T-helper 1 cell (primary cell): ENCODE results near the gene TRUB1.

ENCODE experiments used
- DNase-seq, 5 donors: peaks; one replicate each; pipeline ENCODE4 v3.0.0-alpha.2; 2012 to 2020

TRUB1 gene

GRCh38 chr10:114982989-114983388 lies 45.0 kb downstream of the TRUB1 start:
- no peak for DNase-seq

GRCh38 chr10:114987995-114988394 lies 50.0 kb downstream of the TRUB1 start:
- DNase-seq = no peak

- DNase-seq = no peak
These were observed 52.6 kb downstream of the TRUB1 start for GRCh38 chr10:114990586-114990985.

DNA sequence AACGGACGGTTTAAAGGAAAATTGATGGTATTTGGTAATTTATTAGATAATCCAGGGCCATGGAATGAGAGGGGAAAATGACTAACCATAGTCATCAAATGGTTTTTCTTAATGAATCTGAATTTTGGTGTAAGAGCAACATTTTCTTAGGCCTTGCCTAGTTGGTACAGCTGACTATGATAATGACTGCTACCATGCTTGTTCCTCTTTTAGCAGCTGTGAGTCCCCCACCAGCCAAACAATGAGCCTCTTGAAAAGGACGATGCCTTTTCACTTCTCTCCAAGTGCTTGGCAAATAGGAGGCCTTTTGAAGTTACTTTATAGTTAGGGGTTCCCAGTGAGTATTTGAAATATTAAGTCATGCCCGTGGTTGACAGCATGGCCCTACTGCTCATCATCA lies 53.0 kb downstream of the TRUB1 start:
- DNase-seq = no peak

GRCh38 chr10:114992189-114992775 lies 54.3 kb downstream of the TRUB1 start:
- no peak for DNase-seq

DNA sequence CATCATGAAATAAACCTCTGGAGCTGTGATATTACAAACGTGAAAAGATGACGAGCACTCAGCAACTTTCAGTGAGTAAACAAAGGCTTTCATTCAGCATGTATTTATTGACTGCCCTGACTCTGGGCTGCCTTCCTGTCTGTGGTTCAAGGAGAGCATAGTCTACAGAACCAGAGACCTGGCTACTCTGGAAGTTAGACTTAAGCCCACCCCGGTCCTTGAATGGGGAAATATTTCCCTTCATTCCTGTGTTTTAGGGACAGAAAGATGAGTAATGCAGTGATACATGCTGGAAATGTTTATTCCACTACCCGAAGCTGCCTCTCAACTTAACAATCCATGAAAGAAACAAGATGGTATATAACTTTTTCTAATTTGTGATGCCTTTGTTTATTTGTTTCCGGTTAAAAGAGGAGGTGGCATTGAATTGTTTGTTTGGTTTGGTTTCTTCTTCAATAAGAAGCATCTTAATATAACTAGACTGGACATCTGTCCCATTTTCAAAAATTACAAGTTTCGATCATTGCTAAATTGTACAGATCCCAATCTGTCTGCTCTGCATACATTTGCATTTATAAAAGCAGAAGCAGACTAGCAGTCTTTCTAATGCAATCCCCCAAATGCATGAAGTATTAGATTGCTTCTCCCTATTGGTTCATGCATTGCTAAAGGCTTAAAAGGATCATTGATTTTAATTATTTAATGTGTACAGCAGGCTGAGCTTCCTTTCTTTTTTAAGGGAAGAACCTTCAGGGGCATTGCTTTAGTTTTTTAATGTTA lies 57.7 kb downstream of the TRUB1 start:
- no peak for DNase-seq

DNA sequence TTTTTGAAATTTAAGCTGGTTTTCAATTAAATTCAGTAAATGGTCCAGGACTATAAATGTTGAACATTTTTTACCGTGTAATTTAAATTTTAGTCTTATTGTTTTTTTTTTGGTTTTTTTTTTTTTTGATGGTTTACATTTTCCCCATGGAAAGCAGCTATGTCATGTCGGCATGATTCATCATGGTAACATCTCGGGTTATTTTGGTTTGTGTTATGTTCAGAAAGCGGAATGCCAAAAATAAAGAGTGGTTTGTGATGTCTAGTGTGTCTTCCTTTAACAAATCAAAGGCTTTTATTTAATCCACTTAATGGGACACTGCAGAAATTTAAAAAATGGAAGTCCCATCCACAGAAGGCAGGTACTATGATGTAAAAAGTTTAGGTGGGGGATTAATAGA lies 58.5 kb downstream of the TRUB1 start:
- no peak for DNase-seq

- DNase-seq = no peak
These were observed 61.0 kb downstream of the TRUB1 start for GRCh38 chr10:114998993-114999392.

DNA sequence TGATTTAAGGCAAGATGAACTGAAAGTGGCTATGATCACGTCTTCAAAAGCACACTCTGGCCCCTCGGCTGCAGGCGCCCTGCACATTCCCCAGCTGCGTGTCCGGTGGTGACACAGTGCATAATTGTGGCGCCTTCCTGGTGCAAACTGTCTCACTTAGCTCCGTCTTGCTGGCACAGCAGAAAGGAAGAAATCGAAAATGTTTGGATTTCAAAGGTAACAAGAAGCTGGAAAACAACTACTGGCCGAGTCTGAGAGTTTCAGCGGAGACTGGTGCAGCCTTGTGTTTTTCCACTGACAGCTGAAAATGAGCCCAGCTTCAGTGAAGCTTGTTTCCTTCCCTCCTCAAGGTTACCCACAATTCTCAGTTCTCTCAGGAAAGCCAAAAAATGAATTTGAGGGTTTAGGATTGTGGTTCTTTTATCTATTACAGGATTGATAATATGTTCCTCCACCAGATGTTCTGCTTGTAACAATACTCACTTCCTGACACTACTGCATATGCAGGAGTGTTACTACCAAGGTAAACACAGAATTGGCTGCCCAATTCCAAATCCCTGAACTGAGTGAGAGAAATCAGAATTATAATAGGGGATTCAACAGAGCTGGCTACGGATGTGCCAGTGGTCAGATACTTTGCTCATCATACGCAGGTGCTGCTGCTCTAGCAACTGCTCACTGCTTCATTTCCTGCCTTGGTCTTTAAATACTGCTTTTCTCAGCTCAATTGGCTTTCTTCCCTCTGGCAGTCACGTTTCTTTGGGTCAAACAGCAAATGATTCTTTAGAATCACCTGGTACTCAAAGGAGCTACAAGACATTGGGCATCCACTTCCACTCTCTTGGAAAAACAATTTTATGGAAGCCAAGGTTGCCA lies 63.7 kb downstream of the TRUB1 start:
- no peak for DNase-seq

GRCh38 chr10:115003396-115003795 lies 65.4 kb downstream of the TRUB1 start:
- no peak for DNase-seq

GRCh38 chr10:115004236-115004862 lies 66.4 kb downstream of the TRUB1 start:
- DNase-seq = no peak

DNA sequence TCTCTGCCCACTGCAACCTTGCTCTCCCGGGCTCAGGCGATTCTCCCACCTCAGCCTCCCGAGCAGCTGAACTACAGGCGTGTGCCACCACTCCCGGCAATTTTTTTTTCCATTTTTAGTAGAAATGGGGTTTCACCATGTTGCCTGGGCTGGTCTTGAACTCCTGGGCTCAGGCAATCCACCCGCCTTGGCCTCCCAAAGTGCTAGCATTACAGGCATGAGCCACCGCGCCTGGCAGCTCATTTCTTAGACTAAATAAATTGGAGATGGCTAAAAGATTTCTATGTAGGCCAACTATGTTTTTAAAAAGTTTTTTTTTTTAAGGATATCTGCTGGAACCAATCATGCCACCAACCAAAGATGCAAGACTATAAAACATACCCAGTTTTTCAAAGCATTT lies 67.8 kb downstream of the TRUB1 start:
- no peak for DNase-seq

DNA sequence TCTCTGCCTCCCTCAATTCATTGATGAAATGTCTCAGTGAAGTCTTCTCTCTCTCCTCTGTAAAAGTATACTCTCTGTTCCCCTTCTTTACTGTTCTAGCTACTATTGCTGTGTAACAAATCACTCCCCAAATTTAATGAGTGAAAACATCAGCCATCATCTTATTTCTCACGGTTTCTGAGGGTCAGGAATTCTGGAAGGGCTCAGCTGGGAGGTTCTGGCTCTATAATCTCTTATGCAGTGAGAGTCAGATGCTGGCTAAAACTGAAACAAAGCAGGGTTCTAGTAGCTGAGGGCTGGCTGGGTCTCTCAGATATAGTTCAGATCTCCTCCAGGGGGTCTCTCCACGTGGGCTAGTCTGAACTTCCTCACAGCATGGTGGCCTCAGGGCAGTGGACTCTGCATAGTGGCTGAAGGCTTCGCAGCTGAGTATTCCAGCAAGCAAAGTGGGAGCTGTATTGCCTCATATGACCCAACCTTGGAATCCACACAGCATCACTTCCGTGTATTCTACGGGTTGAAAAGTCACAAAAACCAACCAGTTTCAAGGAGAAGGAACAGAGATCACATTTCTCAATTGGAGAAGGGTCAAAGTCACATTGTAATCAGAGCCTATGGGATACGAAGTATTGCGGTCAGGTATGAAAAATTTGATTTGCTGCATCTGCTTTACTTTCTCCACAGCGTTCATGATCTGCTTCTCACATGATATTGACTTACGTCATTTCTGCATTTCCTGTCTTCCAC lies 80.4 kb downstream of the TRUB1 start:
- no peak for DNase-seq

DNA sequence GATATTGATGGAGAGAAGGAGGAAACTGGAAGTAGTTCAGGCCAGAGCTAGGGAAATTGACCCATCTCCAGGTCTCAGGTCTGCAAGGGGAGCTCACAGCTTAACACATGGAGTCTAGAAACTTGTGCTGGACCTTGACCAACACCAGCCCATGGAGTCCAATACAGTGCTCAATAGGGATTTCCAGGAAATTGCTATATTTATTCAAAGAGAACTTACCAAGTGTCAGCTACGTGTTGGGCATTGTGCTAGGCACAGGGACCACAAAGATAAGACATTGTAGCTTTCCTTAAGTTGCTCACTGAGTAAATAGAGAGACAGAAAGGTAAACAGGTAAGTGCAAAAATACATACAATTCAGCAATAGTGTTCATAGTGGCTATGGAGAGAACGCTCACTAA lies 82.5 kb downstream of the TRUB1 start:
- no peak for DNase-seq

- no peak for DNase-seq
These were observed 84.7 kb downstream of the TRUB1 start for GRCh38 chr10:115022733-115023132.

DNA sequence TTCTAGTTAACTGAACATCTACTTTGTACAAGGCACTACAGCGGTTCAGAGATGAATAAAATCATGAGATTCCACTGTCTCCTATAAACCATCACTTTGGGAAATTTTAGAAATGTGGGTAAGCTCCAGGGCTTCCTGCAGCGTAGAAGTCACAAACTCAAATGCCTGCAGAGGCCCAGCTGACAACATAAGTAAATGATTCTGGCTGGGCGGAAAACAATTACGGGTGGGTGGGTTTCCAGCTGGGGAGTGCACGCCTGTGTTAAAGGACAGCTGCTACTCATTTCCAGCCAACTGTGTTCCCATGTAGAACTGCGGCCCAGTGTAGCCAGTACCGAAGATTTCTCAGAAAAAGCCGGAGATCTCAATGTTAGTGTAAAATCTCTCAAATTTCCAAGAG lies 85.7 kb downstream of the TRUB1 start:
- no peak for DNase-seq

GRCh38 chr10:115024371-115024770 lies 86.4 kb downstream of the TRUB1 start:
- DNase-seq = no peak

GRCh38 chr10:115026056-115026745 lies 88.2 kb downstream of the TRUB1 start:
- DNase-seq = no peak

GRCh38 chr10:115026746-115027140 lies 88.7 kb downstream of the TRUB1 start:
- no peak for DNase-seq
